HEK293 (cell line): ENCODE measurements around the gene AGAP3.

Experiments used
- CTCF ChIP-seq: fragments of 450-650 bp; formaldehyde crosslinking; IDR thresholded peaks from 2 replicates; pipeline ENCODE4 v1.5.1; 2016; ENCODE audit warnings: missing biosample characterization, missing genetic modification characterization
- ELK4 ChIP-seq: IDR thresholded peaks from 2 replicates; pipeline ENCODE4 v1.6.1; 2011; ENCODE audit warnings: mild to moderate bottlenecking, low read depth, low read length, borderline replicate concordance
- REST ChIP-seq: fragments of 450-650 bp; formaldehyde crosslinking; IDR thresholded peaks from 2 replicates; pipeline ENCODE4 v1.5.1; 2016; ENCODE audit warnings: missing biosample characterization, missing genetic modification characterization
- ZBTB21 ChIP-seq: fragments of 450-650 bp; formaldehyde crosslinking; IDR thresholded peaks from 2 replicates; pipeline ENCODE4 v1.5.1; 2017; ENCODE audit warnings: missing biosample characterization, missing genetic modification characterization
- ZBTB26 ChIP-seq: fragments of 450-650 bp; formaldehyde crosslinking; optimal IDR thresholded peaks from 2 replicates; pipeline ENCODE3; 2016; ENCODE audit warnings: missing biosample characterization, mild to moderate bottlenecking, missing genetic modification characterization
- ZNF114 ChIP-seq: fragments of 450-650 bp; formaldehyde crosslinking; IDR thresholded peaks from 2 replicates; pipeline ENCODE4 v1.5.0; 2017; ENCODE audit warnings: missing biosample characterization, missing genetic modification characterization
- ZNF133 ChIP-seq: fragments of 450-650 bp; formaldehyde crosslinking; IDR thresholded peaks from 2 replicates; pipeline ENCODE4 v1.5.1; 2016; ENCODE audit warnings: missing biosample characterization, missing genetic modification characterization
- ZNF174 ChIP-seq: fragments of 450-650 bp; formaldehyde crosslinking; IDR thresholded peaks from 2 replicates; pipeline ENCODE4 v1.5.0; 2017; ENCODE audit warnings: missing biosample characterization, mild to moderate bottlenecking, missing genetic modification characterization
- ZNF202 ChIP-seq: fragments of 450-650 bp; formaldehyde crosslinking; IDR thresholded peaks from 2 replicates; pipeline ENCODE4 v1.5.1; 2016; ENCODE audit warnings: missing biosample characterization, missing genetic modification characterization, borderline replicate concordance
- ZNF335 ChIP-seq: fragments of 450-650 bp; formaldehyde crosslinking; conservative IDR thresholded peaks from 2 replicates; pipeline ENCODE4 v1.5.1; 2016; ENCODE audit warnings: missing biosample characterization, missing genetic modification characterization
- ZNF580 ChIP-seq: fragments of 450-650 bp; formaldehyde crosslinking; IDR thresholded peaks from 2 replicates; pipeline ENCODE4 v1.5.1; 2016; ENCODE audit warnings: missing biosample characterization, missing genetic modification characterization
- ZNF792 ChIP-seq: fragments of 450-650 bp; formaldehyde crosslinking; IDR thresholded peaks from 2 replicates; pipeline ENCODE4 v1.5.1; 2016; ENCODE audit warnings: missing biosample characterization, missing genetic modification characterization

GRCh38 chr7:151115836-151116418 lies 29.7 kb downstream of the AGAP3 start:
- TF ChIP-seq ELK4 (no peak), ZBTB21 (tag by site-specific recombination) (no peak), ZNF114 (tag by site-specific recombination) (no peak), REST (tag by site-specific recombination) (no peak), ZNF202 (tag by site-specific recombination) (no peak), CTCF (tag by site-specific recombination) (no peak), ZNF133 (tag by site-specific recombination) (no peak), ZBTB26 (tag by site-specific recombination) (no peak), ZNF335 (no peak), ZNF792 (tag by site-specific recombination) (no peak), ZNF580 (tag by site-specific recombination) (no peak), ZNF174 (tag by site-specific recombination) (no peak)
